G401 (cell line): ENCODE results near the gene SBSN. TPM values are rescaled to one million over a fixed set of nuclear protein-coding genes. Genes with fewer than 3 reads are reported as not detected.

Experiments
- DNase-seq: peaks from one replicate; pipeline ENCODE4 v3.0.0-alpha.2; 2015; ENCODE audit warnings: low spot score
- in situ Hi-C: cut with HindIII; loops from 2 replicates; pipeline ENCODE4 v1.10.0; 2016; ENCODE audit warnings: low sequenced_read_pairs, mixed read lengths
- total RNA-seq: library from RNA; depleted of rRNA; stranded (reverse); fragments of >200 nt; shearing (Covaris generic); gene quantifications from 2 replicates; pipeline ENCODE4 v1.2.3, GENCODE V29; 2014

SBSN gene
- total RNA-seq, 1 experiment from 2014 or later: not detected

- no peak for DNase-seq
- in situ Hi-C loops: no loop called here
These were observed 12.3 kb upstream of the SBSN start for GRCh38 chr19:35540356-35540927.

- in situ Hi-C loops: no loop called here
- no peak for DNase-seq
These were observed 11.7 kb upstream of the SBSN start for GRCh38 chr19:35539850-35540249.

- DNase-seq: no peak
- in situ Hi-C loops: no loop called here
These were observed 11.2 kb upstream of the SBSN start for GRCh38 chr19:35539314-35539713.

- in situ Hi-C loops: no loop called here
- no peak for DNase-seq
These were observed 6.8 kb upstream of the SBSN start for GRCh38 chr19:35534803-35535480.

GRCh38 chr19:35533822-35534392, 5.8 kb upstream of the SBSN start:
- in situ Hi-C loops: no loop called here
- no peak for DNase-seq

- in situ Hi-C loops: no loop called here
- no peak for DNase-seq
These were observed 5.2 kb upstream of the SBSN start, which contains the start of gene GAPDHS for GRCh38 chr19:35533201-35533821. Gene GAPDHS (plus strand): TSS chr19:35533456. CDS start chr19:35533528, 72 bp downstream.

GRCh38 chr19:35531291-35531690, 3.2 kb upstream of the SBSN start:
- in situ Hi-C loops: no loop called here

GRCh38 chr19:35529241-35530218, 1.4 kb upstream of the SBSN start:
- DNase-seq: no peak
- in situ Hi-C loops: no loop called here

More at GRCh38 chr19:35531291-35531690, 3.2 kb upstream of the SBSN start:
- DNase-seq: no peak

GRCh38 chr19:35525873-35526272, 2.2 kb downstream of the SBSN start:
- in situ Hi-C loops: no loop called here
- no peak for DNase-seq

- in situ Hi-C loops: no loop called here
- no peak for DNase-seq
These were observed 3.8 kb downstream of the SBSN start for GRCh38 chr19:35524181-35524837.

GRCh38 chr19:35522745-35523327, 5.3 kb downstream of the SBSN start:
- no peak for DNase-seq
- in situ Hi-C loops: no loop called here

GRCh38 chr19:35521124-35521743, 6.9 kb downstream of the SBSN start:
- in situ Hi-C loops: no loop called here
- no peak for DNase-seq

GRCh38 chr19:35519291-35519690, 8.8 kb downstream of the SBSN start:
- in situ Hi-C loops: no loop called here

GRCh38 chr19:35518313-35518712, 9.8 kb downstream of the SBSN start:
- in situ Hi-C loops: no loop called here
- DNase-seq: no peak

More at GRCh38 chr19:35519291-35519690, 8.8 kb downstream of the SBSN start:
- no peak for DNase-seq

GRCh38 chr19:35517342-35517741, 10.8 kb downstream of the SBSN start:
- no peak for DNase-seq
- in situ Hi-C loops: no loop called here

- no peak for DNase-seq
- in situ Hi-C loops: no loop called here
These were observed 11.8 kb downstream of the SBSN start for GRCh38 chr19:35516310-35516709.

- in situ Hi-C loops: no loop called here
These were observed 13.8 kb downstream of the SBSN start for GRCh38 chr19:35514282-35514809.

More at GRCh38 chr19:35514282-35514809, 13.8 kb downstream of the SBSN start:
- no peak for DNase-seq
